Epithelial cell of prostate (primary cell): ENCODE measurements around the gene PARP8.
"Not testable (repeated sequence)": the region's sequence is repeated elsewhere in the genome, so short reads cannot be mapped to it uniquely, and the experiment has no call there.

Experiments
- DNase-seq: peaks from one replicate; pipeline ENCODE4 v3.0.0-alpha.2; 2011; ENCODE audit warnings: low read depth, low spot score
- H3K27ac ChIP-seq: fragments of 450-650 bp; 2 replicates; pipeline ENCODE4 v1.5.1; 2017; ENCODE audit warnings: mild to moderate bottlenecking

Gene PARP8

GRCh38 chr5:50766967-50767366, 100.5 kb downstream of the PARP8 start:
- DNase-seq: no peak

DNA sequence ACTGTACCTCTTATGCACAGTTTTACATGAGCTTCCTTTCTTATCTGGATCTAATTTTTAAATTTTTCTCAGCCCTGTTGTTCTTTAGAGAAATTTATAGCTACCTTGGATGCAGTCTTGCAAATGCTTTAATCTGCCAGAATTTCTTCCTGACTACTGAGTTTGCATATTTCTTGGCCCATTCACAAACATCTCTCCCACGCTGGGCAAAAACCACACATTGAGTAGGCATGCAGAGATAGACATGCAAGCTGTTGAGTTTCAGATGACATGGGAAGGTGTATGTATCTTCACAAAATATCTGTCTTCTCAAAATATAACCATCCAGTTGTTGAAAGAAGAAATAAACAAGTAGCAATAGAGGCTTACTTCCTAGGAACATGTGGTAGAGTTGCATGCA, 101.2 kb downstream of the PARP8 start:
- no peak overlapping the region for H3K27ac ChIP-seq
- DNase-seq: no peak

More at GRCh38 chr5:50766967-50767366, 100.5 kb downstream of the PARP8 start:
- no peak overlapping the region for H3K27ac ChIP-seq

DNA sequence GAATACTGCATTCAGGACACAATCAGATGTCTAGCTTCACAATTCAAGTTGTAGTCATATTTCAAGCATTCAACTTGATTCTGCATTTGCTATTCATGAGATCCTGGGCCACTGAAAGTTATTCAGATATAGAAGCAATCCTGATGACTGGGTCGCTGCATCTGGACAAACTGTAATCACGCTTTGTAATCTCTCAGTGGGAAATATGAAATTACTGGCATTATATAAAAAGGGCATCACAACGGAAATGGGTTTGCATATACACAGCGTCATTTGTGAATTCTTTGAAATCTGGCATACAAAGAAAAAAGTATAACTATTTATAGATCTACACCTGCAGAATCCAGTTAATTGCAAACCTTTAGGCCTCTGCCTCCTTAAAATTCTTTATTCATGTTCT, 102.2 kb downstream of the PARP8 start:
- no peak for DNase-seq
- H3K27ac ChIP-seq: no peak overlapping the region

GRCh38 chr5:50770441-50770840, 104.0 kb downstream of the PARP8 start:
- H3K27ac ChIP-seq: no peak overlapping the region
- no peak for DNase-seq

DNA sequence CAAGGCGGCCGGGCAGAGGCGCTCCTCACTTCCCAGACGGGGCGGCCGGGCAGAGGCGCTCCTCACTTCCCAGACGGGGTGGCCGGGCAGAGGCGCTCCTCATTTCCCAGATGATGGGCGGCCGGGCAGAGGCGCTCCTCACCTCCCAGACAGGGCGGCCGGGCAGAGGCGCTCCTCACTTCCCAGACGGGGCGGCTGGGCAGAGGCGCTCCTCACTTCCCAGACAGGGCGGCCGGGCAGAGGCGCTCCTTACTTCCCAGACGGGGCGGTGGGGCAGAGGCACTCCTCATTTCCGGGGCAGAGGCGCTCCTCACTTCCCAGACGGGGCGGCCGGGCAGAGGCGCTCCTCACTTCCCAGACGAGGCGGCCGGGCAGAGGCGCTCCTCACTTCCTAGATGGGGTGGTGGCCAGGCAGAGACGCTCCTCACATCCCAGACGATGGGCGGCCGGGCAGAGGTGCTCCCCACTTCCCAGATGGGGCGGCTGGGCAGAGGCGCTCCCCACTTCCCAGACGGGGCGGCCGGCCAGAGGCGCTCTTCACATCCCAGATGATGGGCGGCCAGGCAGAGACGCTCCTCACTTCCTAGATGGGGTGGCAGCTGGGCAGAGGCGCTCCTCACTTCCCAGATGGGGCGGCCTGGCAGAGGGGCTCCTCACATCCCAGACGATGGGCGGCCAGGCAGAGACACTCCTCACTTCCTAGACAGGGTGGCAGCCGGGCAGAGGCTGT, 108.2 kb downstream of the PARP8 start:
- not testable (repeated sequence) for DNase-seq, H3K27ac ChIP-seq

DNA sequence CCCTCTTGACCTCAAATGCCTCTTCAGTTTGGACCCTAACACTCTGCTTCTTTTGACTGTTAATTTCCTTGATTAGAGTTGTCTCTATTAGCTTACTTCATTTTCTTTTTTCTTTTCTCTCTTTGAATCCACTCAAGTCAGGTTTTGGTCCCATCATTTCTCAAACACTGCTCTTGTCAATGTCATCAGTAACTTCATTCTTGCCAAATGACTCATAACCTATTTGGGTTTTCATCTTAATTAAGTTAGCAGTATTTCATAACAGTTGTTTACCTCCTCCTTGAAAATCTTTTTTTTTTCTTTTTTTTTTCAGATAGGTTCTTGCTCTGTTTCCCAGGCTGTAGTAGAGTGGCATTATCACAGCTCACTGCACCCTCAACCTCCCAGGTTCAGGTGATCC, 119.6 kb downstream of the PARP8 start:
- no peak overlapping the region for H3K27ac ChIP-seq
- no peak for DNase-seq

- H3K27ac ChIP-seq: no peak overlapping the region
- no peak for DNase-seq
These were observed 125.4 kb downstream of the PARP8 start for GRCh38 chr5:50791813-50792212.

DNA sequence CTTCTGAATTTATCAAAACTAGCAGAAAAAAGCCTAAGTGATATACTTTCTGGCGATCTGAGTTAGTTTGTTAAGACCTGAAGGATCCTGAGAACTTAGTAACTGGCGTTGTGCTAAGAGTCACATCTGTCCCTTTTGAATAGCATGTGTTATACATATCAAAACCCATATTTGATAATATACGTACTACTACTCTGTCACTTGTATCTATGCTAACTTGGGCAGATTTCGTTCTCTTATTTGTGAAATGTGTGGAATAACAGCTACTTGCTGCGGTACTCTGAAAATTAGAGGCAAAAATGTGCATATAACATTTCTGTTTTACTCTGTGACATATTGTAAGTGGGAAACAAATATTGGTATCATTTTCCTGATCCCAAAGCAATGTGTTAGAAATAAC, 126.4 kb downstream of the PARP8 start:
- H3K27ac ChIP-seq: no peak overlapping the region
- no peak for DNase-seq

GRCh38 chr5:50794812-50795211, 128.4 kb downstream of the PARP8 start:
- DNase-seq: no peak
- H3K27ac ChIP-seq: no peak overlapping the region

DNA sequence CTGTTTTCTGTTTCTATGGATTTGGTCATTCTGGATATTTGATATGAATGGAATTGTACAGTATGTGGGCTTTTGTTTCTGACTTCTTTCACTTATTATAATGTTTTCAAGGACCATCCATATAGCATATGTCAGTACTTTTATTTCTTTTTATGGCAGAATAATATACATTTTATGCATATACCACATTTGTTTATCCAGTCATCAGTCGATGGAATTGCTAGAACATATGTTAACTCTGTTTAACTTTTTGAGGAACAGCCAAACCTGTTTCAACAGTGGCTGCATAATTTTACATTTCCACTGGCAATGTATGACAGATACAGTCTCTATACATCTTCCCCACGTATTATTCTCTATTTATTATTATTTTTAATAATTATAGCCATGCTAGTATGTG, 131.6 kb downstream of the PARP8 start:
- H3K27ac ChIP-seq: no peak overlapping the region
- no peak for DNase-seq

GRCh38 chr5:50799596-50799995, 133.2 kb downstream of the PARP8 start:
- no peak overlapping the region for H3K27ac ChIP-seq
- no peak for DNase-seq

DNA sequence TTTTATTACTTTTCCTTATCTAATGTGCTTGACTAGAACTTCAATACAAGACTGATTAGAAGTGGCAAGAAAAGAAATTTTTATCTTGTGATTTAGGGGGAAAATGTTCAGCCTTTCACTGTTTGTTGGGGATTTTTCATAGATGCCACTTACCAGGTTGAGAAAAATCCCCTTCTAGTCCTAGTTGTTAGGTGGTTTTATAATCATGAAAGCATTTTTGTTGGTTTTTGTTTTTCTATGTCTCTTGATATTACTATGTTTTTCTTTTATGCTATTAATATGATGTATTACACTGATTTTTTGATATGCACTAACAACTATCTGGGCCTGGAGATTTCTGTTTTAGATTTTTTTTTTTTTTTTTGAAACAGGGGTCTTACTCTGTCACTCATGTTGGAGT, 134.0 kb downstream of the PARP8 start:
- no peak overlapping the region for H3K27ac ChIP-seq
- no peak for DNase-seq

DNA sequence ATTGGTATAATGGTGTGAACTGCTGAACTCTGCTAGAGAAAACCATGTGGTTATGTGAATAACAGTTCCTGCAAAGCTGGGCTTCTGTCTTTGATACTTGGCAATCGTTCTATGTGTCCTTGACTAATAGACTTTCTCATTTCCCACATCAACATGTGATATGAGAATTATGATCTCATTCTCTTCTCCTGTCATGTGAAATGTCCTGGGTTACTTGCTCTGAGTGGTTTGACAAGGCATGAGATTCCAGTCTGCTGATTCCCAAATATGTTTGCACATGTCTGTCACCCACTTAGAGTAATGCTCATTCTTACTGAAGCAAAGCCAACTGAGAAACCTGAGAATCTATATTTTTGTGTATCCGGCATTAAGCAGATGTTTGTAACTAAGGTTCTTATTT, 141.2 kb downstream of the PARP8 start:
- DNase-seq: peak; percentile 82
- peak overlapping the region; percentile 25 for H3K27ac ChIP-seq

- peak overlapping the region; percentile 25 for H3K27ac ChIP-seq
- no peak for DNase-seq
These were observed 142.0 kb downstream of the PARP8 start for GRCh38 chr5:50808406-50808805.

DNA sequence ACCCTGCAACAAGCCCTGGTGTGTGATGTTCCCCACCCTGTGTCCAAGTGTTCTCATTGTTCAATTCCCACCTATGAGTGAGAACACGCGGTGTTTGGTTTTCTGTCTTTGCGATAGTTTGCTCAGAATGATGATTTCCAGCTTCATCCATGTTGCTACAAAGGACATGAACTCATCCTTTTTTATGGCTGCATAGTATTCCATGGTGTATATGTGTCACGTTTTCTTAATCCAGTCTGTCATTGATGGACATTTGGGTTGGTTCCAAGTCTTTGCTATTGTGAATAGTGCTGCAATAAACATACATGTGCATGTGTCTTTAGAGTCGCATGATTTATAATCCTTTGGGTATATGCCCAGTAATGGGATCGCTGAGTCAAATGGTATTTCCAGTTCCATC, 145.3 kb downstream of the PARP8 start:
- H3K27ac ChIP-seq, DNase-seq: not testable (repeated sequence)

DNA sequence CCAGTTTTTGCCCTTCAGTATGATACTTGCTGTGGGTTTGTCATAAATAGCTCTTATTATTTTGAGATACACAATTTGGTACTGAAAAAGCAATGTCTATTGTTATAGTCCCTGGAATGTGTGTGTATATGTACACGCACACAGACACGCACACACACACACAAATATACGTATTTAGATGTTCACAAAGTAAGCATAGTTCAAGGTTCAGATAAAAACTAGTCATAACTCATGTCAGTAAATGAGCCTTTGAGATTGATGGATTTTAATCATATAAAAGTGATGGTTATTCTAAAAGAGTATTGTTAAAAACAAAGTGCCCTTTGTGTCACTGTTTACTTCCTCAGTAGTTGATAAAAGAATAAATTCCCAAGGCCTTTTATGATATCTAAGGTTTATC, 147.3 kb downstream of the PARP8 start:
- no peak for DNase-seq
- no peak overlapping the region for H3K27ac ChIP-seq

DNA sequence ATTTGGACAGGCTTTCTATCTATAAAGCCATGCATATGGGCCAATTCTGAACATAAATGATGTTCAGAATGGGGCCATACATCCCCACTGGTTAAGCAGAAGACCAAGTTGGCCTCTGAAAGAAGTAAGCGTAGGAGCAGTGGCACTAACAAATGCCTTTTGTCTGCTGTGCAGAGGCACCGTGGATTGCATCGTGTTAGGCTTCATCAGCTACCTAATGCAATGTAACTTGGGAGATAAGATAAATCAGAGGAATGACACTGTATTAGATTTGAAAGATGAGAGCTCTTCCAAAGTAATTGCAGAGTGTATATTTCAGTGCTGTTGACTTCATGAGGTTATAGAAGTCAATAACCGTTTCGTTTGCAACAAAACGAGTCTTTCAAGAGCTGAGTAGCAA, 148.1 kb downstream of the PARP8 start:
- H3K27ac ChIP-seq: no peak overlapping the region
- DNase-seq: no peak

GRCh38 chr5:50822046-50822445, 155.6 kb downstream of the PARP8 start:
- DNase-seq: no peak
- no peak overlapping the region for H3K27ac ChIP-seq

GRCh38 chr5:50822761-50823160, 156.3 kb downstream of the PARP8 start:
- no peak for DNase-seq

GRCh38 chr5:50823568-50823967, 157.1 kb downstream of the PARP8 start:
- DNase-seq: no peak
- H3K27ac ChIP-seq: no peak overlapping the region

More at GRCh38 chr5:50822761-50823160, 156.3 kb downstream of the PARP8 start:
- H3K27ac ChIP-seq: no peak overlapping the region

DNA sequence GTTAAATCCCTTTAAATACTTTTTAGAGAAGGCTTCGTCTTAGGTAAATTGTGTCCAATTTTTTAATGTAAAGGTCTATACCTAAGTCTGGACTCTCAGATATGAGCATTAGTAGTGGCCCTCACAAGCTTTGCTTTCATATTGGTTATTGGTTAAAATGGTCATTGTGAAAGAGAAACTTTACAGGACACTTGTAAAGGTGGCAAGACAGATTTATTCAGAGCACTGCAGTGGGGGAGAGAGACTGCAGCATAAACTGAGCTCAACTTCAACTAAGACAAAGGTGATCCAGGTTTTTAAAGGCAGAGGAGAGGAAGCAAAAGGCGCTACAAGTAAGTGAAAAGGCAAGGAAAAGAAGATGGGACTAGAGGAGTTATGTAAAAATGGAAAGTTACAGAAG, 157.7 kb downstream of the PARP8 start:
- no peak overlapping the region for H3K27ac ChIP-seq
- no peak for DNase-seq

GRCh38 chr5:50827516-50828247, 161.2 kb downstream of the PARP8 start:
- no peak overlapping the region for H3K27ac ChIP-seq
- DNase-seq: no peak
